ENCODE results near the gene SPG7. TPM values are rescaled to one million over a fixed set of nuclear protein-coding genes. Genes with fewer than 3 reads are reported as not detected.

The SPG7 gene
- total RNA-seq, 1 donor from 2014 or later: 73.2 TPM

- no peak overlapping the region for H3K4me3 ChIP-seq (ENCODE audit: low read depth, low read length)
- DNase-seq (ENCODE audit: low read depth): no peak
- no peaks in the 10 kb centered on the region for H3K27me3 ChIP-seq (ENCODE audit: control insufficient read depth, insufficient read depth, low read length)
- TF ChIP-seq CTCF (IDR thresholded peaks at IDR 0.05; ENCODE audit: insufficient read depth, low read length, severe bottlenecking): no peak
- H3K36me3 ChIP-seq (ENCODE audit: control insufficient read depth, insufficient read depth, low read length): peaks cover 21% of the 10 kb centered on the region
- no peak for FAIRE-seq
Observed at GRCh38 chr16:89525146-89525913, 17.1 kb downstream of the SPG7 start.

- no peak for DNase-seq (ENCODE audit: low read depth)
- Histone ChIP-seq H3K27me3 (ENCODE audit: control insufficient read depth, insufficient read depth, low read length) (no peaks in the 10 kb centered on the region), H3K36me3 (ENCODE audit: control insufficient read depth, insufficient read depth, low read length) (peaks cover 33% of the 10 kb centered on the region), H3K4me3 (ENCODE audit: low read depth, low read length) (no peak overlapping the region)
- no peak for FAIRE-seq
- TF ChIP-seq CTCF (IDR thresholded peaks at IDR 0.05; ENCODE audit: insufficient read depth, low read length, severe bottlenecking): no peak
Observed at GRCh38 chr16:89529097-89529496, 20.9 kb downstream of the SPG7 start.

- H3K36me3 ChIP-seq (ENCODE audit: control insufficient read depth, insufficient read depth, low read length): peaks cover 39% of the 10 kb centered on the region
Observed at GRCh38 chr16:89530401-89531381, 22.5 kb downstream of the SPG7 start.

GRCh38 chr16:89531821-89532526, 23.8 kb downstream of the SPG7 start:
- Histone ChIP-seq H3K36me3 (ENCODE audit: control insufficient read depth, insufficient read depth, low read length) (peaks cover 41% of the 10 kb centered on the region), H3K4me3 (ENCODE audit: low read depth, low read length) (no peak overlapping the region), H3K27me3 (ENCODE audit: control insufficient read depth, insufficient read depth, low read length) (no peaks in the 10 kb centered on the region)
- FAIRE-seq (no peak), DNase-seq (ENCODE audit: low read depth) (no peak)
- no peak for TF ChIP-seq CTCF (IDR thresholded peaks at IDR 0.05; ENCODE audit: insufficient read depth, low read length, severe bottlenecking)

More at GRCh38 chr16:89530401-89531381, 22.5 kb downstream of the SPG7 start:
- Histone ChIP-seq H3K4me3 (ENCODE audit: low read depth, low read length) (no peak overlapping the region), H3K27me3 (ENCODE audit: control insufficient read depth, insufficient read depth, low read length) (no peaks in the 10 kb centered on the region)
- no peak for TF ChIP-seq CTCF (IDR thresholded peaks at IDR 0.05; ENCODE audit: insufficient read depth, low read length, severe bottlenecking)
- FAIRE-seq: no peak
- DNase-seq (ENCODE audit: low read depth): no peak

- no peak for TF ChIP-seq CTCF (IDR thresholded peaks at IDR 0.05; ENCODE audit: insufficient read depth, low read length, severe bottlenecking)
- Histone ChIP-seq H3K36me3 (ENCODE audit: control insufficient read depth, insufficient read depth, low read length) (peaks cover 48% of the 10 kb centered on the region), H3K4me3 (ENCODE audit: low read depth, low read length) (no peak overlapping the region), H3K27me3 (ENCODE audit: control insufficient read depth, insufficient read depth, low read length) (no peaks in the 10 kb centered on the region)
- FAIRE-seq: no peak
- DNase-seq (ENCODE audit: low read depth): peak; percentile 4
Observed at GRCh38 chr16:89534252-89534756, 26.1 kb downstream of the SPG7 start.

Data from bronchial epithelial cell (primary cell).